K562 (cell line): ENCODE measurements around the gene SERPINB3. TPM values are rescaled to one million over a fixed set of nuclear protein-coding genes. Genes with fewer than 3 reads are reported as not detected.

Experiments
- ATAC-seq: fragments of 200-7000 bp; cut with Tn5 transposase; 3 replicates; pipeline ENCODE4 v1.9.1; 2020; ENCODE audit warnings: moderate library complexity
- BruUV-seq: library from RNA; stranded (reverse); fragments of 400-500 nt; replicated peaks from 2 replicates; lab custom pipeline; 2021; lab: Mats Ljungman, UMichigan
- CTCF ChIA-PET: fragments of 300-600 bp; formaldehyde crosslinking; extraction: SDS; loops from one replicate; lab custom pipeline; 2021; ENCODE audit warnings: low intra/inter-chr PET ratio; lab: Yijun Ruan, JAX
- POLR2A ChIA-PET: fragments of 300-600, 350-650 bp; sonication (Branson Sonifier 250); formaldehyde crosslinking; extraction: SDS; loops from one replicate; lab custom pipeline; 2021; ENCODE audit warnings: antibody characterized with exemption, inconsistent platforms; lab: Yijun Ruan, JAX
- DNase-seq, 4 experiments: peaks; one replicate each; pipeline versions ENCODE4 v3.0.0 to v3.0.0-alpha.2; 2011 to 2018; ENCODE audit warnings: low spot score in 3 of 4, mixed read lengths in 3 of 4; ENCODE audit errors: extremely low read depth in 1 of 4
- FAIRE-seq: peaks from 2 replicates; lab custom pipeline; 2011; peaks lifted over from hg19 to GRCh38; lab: Jason Lieb, UNC
- H2AFZ ChIP-seq: 2 replicates; pipeline ENCODE4 v1.6.0; 2011; ENCODE audit warnings: low read depth, low read length, control low read depth, inconsistent platforms
- H3K27ac ChIP-seq: fragments of 200-600 bp; 3 replicates; pipeline ENCODE4 v1.8.0; 2011; ENCODE audit warnings: low read depth, mild to moderate bottlenecking, control low read depth, inconsistent platforms, low read length, moderate library complexity, mixed read lengths; ENCODE audit errors: extremely low read depth
- H3K27me3 ChIP-seq, 2 experiments: fragments of 300-600 bp in 1 of 2; 2 replicates in 1 of 2; 3 replicates in 1 of 2; pipeline versions ENCODE4 v1.6.0 to v1.8.0; 2011; ENCODE audit warnings: inconsistent platforms in 2 of 2, low read length in 2 of 2, mild to moderate bottlenecking in 1 of 2, mixed read lengths in 1 of 2, moderate library complexity in 1 of 2; ENCODE audit not compliant: control insufficient read depth in 2 of 2, insufficient read depth in 2 of 2
- H3K36me3 ChIP-seq: fragments of 300-600 bp; 3 replicates; pipeline ENCODE4 v1.8.0; 2011; ENCODE audit warnings: mild to moderate bottlenecking, low read length, inconsistent platforms; ENCODE audit not compliant: control insufficient read depth, insufficient read depth
- H3K4me1 ChIP-seq, 2 experiments: fragments of 200-600 bp in 1 of 2; replicated peaks in 1 of 2; 2 replicates in 1 of 2; 3 replicates in 1 of 2; pipeline versions ENCODE4 v1.5.1 to v1.8.0; 2011; ENCODE audit warnings: inconsistent platforms in 2 of 2, low read length in 2 of 2, mild to moderate bottlenecking in 1 of 2, mixed read lengths in 1 of 2, moderate library complexity in 1 of 2; ENCODE audit not compliant: control insufficient read depth in 2 of 2, insufficient read depth in 2 of 2
- H3K4me2 ChIP-seq: 2 replicates; pipeline ENCODE4 v1.6.1; 2011; ENCODE audit warnings: low read length, control low read depth, inconsistent platforms, mixed read lengths; ENCODE audit not compliant: insufficient read depth
- H3K4me3 ChIP-seq: fragments of 200-600 bp; sonication (generic), shearing (Covaris generic); 2 replicates; pipeline ENCODE4 v1.5.1; 2016; ENCODE audit warnings: control low read depth, inconsistent platforms
- H3K79me2 ChIP-seq: fragments of 200-600 bp; 3 replicates; pipeline ENCODE4 v1.8.0; 2011; ENCODE audit warnings: low read length, inconsistent platforms; ENCODE audit not compliant: control insufficient read depth, insufficient read depth
- H3K9ac ChIP-seq, 2 experiments: 2 replicates each; pipeline versions ENCODE4 v1.6.0 to v1.6.1; 2011; ENCODE audit warnings: low read depth in 2 of 2, low read length in 2 of 2, control low read depth in 1 of 2, inconsistent platforms in 1 of 2, mild to moderate bottlenecking in 1 of 2, mixed read lengths in 1 of 2; ENCODE audit not compliant: insufficient read depth in 1 of 2
- H3K9me1 ChIP-seq: one replicate; pipeline ENCODE4 v1.6.0; 2011; ENCODE audit warnings: inconsistent platforms, mild to moderate bottlenecking, low read length, moderate library complexity; ENCODE audit not compliant: control insufficient read depth, insufficient read depth
- H3K9me3 ChIP-seq: replicated peaks from 2 replicates; pipeline ENCODE4 v1.5.1; 2011; ENCODE audit warnings: low read depth, low read length, inconsistent platforms; ENCODE audit not compliant: control insufficient read depth, insufficient read depth
- H4K20me1 ChIP-seq: replicated peaks from 2 replicates; pipeline ENCODE4 v1.6.1; 2011; ENCODE audit warnings: low read length, inconsistent platforms, mixed read lengths; ENCODE audit not compliant: control insufficient read depth, insufficient read depth
- GTF2F1 ChIP-seq: IDR thresholded peaks from 2 replicates; pipeline ENCODE4 v1.6.1; 2011; ENCODE audit warnings: low read depth, low read length, improper control_type of control experiment
- HDAC8 ChIP-seq: fragments of 450-650 bp; IDR thresholded peaks from 2 replicates; pipeline ENCODE4 v1.6.1; 2016; ENCODE audit warnings: mild to moderate bottlenecking, missing genetic modification characterization, moderate library complexity, missing compliant biosample characterization
- MAFF ChIP-seq: IDR thresholded peaks from 2 replicates; pipeline ENCODE4 v1.6.1; 2012; ENCODE audit warnings: low read length, improper control_type of control experiment
- MBD2 ChIP-seq: sonication (generic); IDR thresholded peaks from 2 replicates; pipeline ENCODE4 v1.6.1; 2016; ENCODE audit warnings: low read depth, borderline replicate concordance
- MEF2A ChIP-seq: IDR thresholded peaks from 2 replicates; pipeline ENCODE4 v1.6.1; 2011; ENCODE audit warnings: low read depth, mild to moderate bottlenecking, low read length, moderate library complexity; ENCODE audit not compliant: control insufficient read depth
- ZNF398 ChIP-seq: fragments of 250-450 bp; sonication (Bioruptor Pico); IDR thresholded peaks from 2 replicates; pipeline ENCODE4 v1.8.0; 2021; ENCODE audit warnings: moderate library complexity, mild to moderate bottlenecking, inconsistent platforms
- WGBS: fragments of 100-300 bp; shearing (Covaris generic); methylation state at CpG from one replicate; pipeline ENCODE4 v1.1.6; 2016; ENCODE audit warnings: low coverage, mixed read lengths; ENCODE audit not compliant: insufficient coverage; ENCODE audit errors: missing lambda C conversion rate; 5-methylcytosine and 5-hydroxymethylcytosine counted together
- in situ Hi-C: fragments of 300-500 bp; cut with MboI; formaldehyde crosslinking; loops from 4 replicates; pipeline ENCODE4 v1.15.0; 2018; ENCODE audit warnings: inconsistent platforms, mixed read lengths
- intact Hi-C: fragments of 100-400 bp; cut with micrococcal nuclease; formaldehyde crosslinking; loops from 2 replicates; pipeline ENCODE4 v1.14.2; 2022
- polyA plus RNA-seq, 8 experiments: library from polyadenylated mRNA; depleted of rRNA in 4 of 8; stranded (reverse) in 5 of 8; unstranded in 3 of 8; fragments of >200 nt; fragmentation: Nextera tagmentation in 2 of 8; fragmentation: Illumina TruSeq in 1 of 8; extraction: Ambion mirVana in 2 of 8; extraction: Trizol in 1 of 8; gene quantifications; 2 replicates each; pipeline versions ENCODE4 v1.2.1 to v1.2.3, GENCODE V29; 2011 to 2014; ENCODE audit warnings: inconsistent platforms in 1 of 8, missing spikeins in 1 of 8
- total RNA-seq, 7 experiments: library from RNA; depleted of rRNA in 6 of 7; stranded (reverse); fragments of >200 nt in 6 of 7; fragmentation: Illumina TruSeq in 2 of 7; extraction: Trizol in 2 of 7; gene quantifications; 2 replicates each; pipeline versions ENCODE4 v1.2.1 to v1.2.3, GENCODE V29; 2011 to 2021; ENCODE audit warnings: low replicate concordance in 1 of 7

Gene SERPINB3
- total and polyA plus RNA-seq, 9 of the 15 experiments (the other 6 are each of a cell fraction or from before 2014, with no cell fraction given): not detected

GRCh38 chr18:63676526-63677323 lies 15.0 kb upstream of the SERPINB3 start:
- TF ChIP-seq MEF2A (no peak), MAFF (peak; percentile 16; the same call in 1 of the 2 replicates), GTF2F1 (no peak), ZNF398 (no peak), MBD2 (no peak), HDAC8 (tag) (no peak)
- TF ChIP-seq, all 486 proteins: peak for 1
- Histone ChIP-seq H4K20me1 (no peaks in the 10 kb centered on the region), H2AFZ (no peak overlapping the region), H3K4me2 (no peak overlapping the region), H3K9ac (no peak overlapping the region), H3K9me3 (no peaks in the 10 kb centered on the region), H3K4me3 (no peak overlapping the region), H3K79me2 (no peaks in the 10 kb centered on the region), H3K9me1 (no peaks in the 10 kb centered on the region), H3K36me3 (no peaks in the 10 kb centered on the region), H3K27me3 (no peaks in the 10 kb centered on the region), H3K4me1 (no peaks in the 10 kb centered on the region), H3K27ac (no peak overlapping the region)
- intact Hi-C loops: no loop called here
- WGBS: 3% methylated on average over 5 of the region's 5 CpGs
- ChIA-PET CTCF (no interaction called here), POLR2A (no interaction called here)
- BruUV-seq: no TSS peak
- ATAC-seq (no peak), FAIRE-seq (no peak), DNase-seq (no peak)
- in situ Hi-C loops: no loop called here
